Vagina (tissue), 2 donors: ENCODE data around the gene PRSS27.

ENCODE experiments used
- CTCF ChIP-seq, 3 experiments: fragments of 450-650 bp in 2 of 3; fragments of 200-600 bp in 1 of 3; sonication (generic) in 1 of 3; IDR thresholded peaks; one replicate each; pipeline ENCODE4 v1.5.1; 2017 to 2019; ENCODE audit warnings: antibody characterized with exemption in 3 of 3, mild to moderate bottlenecking in 2 of 3, moderate library complexity in 2 of 3
- POLR2A ChIP-seq, 2 donors: fragments of 450-650 bp; IDR thresholded peaks; one replicate each; pipeline ENCODE4 v1.6.1; 2017; ENCODE audit warnings: antibody characterized with exemption in 2 of 2, mild to moderate bottlenecking in 2 of 2, moderate library complexity in 2 of 2

- no peak for TF ChIP-seq CTCF (IDR thresholded peaks at IDR 0.05)
- no peak for TF ChIP-seq POLR2A (IDR thresholded peaks at IDR 0.05)
Observed at GRCh38 chr16:2761886-2762583, 42.0 kb upstream of the PRSS27 start.
